AG10803 (cell line): ENCODE measurements around the gene OR10G3.

Experiments
- DNase-seq: peaks from one replicate; pipeline ENCODE4 v3.0.0; 2010; ENCODE audit warnings: low read depth
- H3K4me3 ChIP-seq: 2 replicates; pipeline ENCODE4 v1.5.1; 2011; ENCODE audit warnings: mild to moderate bottlenecking, low read length, control low read depth
- CTCF ChIP-seq: conservative IDR thresholded peaks from 2 replicates; pipeline ENCODE4 v1.5.1; 2011; ENCODE audit warnings: mild to moderate bottlenecking, low read length, control low read depth, inconsistent platforms

Gene OR10G3

GRCh38 chr14:21525962-21526671 is 53.8 kb downstream of the OR10G3 start, which contains the start of gene SALL2:
TSS of gene SALL2 (minus strand) at chr14:21526346. CDS start at chr14:21526127, 219 bp downstream.
- peak; percentile 22 for DNase-seq
- TF ChIP-seq CTCF, result no peak
- H3K4me3 ChIP-seq, result peak within 1 kb of the TSS; percentile 71

- peak overlapping the region; percentile 71 for H3K4me3 ChIP-seq
- no peak for DNase-seq
- TF ChIP-seq CTCF, result no peak
Observed at GRCh38 chr14:21525571-21525961, 54.3 kb downstream of the OR10G3 start.

GRCh38 chr14:21524575-21525490 is 55.0 kb downstream of the OR10G3 start:
- H3K4me3 ChIP-seq, result peak overlapping the region; percentile 71
- DNase-seq, result no peak
- TF ChIP-seq CTCF, result no peak

GRCh38 chr14:21523203-21523602 is 56.7 kb downstream of the OR10G3 start:
- DNase-seq, result no peak
- H3K4me3 ChIP-seq, result no peak overlapping the region
- TF ChIP-seq CTCF, result no peak

DNA sequence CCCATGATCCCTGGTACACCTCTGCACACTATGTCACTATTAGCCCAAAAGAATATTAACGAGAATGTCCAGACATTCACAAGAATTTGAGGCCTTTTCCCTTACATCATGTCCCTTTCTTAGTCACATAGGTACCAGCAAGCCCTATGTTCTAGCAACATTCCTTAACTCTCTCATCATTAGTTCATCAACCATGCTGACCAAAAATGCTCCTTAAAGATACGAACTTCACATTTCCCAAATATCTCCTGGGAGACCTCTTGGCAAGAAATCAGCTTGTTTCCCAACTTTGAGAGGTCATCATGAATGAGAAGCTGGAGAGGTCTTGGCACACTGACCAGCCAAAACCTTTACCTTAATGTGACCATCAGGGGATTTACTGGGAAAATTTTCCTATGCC is 58.4 kb downstream of the OR10G3 start:
- no peak for TF ChIP-seq CTCF
- H3K4me3 ChIP-seq, result no peak overlapping the region
- DNase-seq, result peak; percentile 90

GRCh38 chr14:21520767-21521166 is 59.1 kb downstream of the OR10G3 start:
- no peak for DNase-seq
- TF ChIP-seq CTCF, result no peak
- no peak overlapping the region for H3K4me3 ChIP-seq

DNA sequence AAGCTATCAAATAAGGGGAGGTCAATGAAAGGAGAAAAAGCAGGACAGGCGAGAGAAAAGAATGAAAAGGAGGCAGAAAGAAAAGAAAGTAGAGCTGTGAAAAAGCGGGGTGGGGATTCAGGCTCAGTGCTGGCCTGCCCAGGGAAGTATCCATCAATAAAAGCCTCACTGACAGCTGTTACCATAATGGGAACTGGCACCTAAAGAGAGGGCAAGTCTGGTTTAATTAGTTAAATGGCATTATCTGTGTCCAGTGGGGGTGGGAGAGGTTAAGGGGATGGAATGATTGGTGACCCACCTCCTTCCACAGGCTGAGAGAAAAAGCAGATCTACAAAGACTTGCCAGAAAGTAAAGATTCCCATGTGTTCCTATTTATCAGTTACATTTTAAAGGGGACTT is 61.2 kb downstream of the OR10G3 start:
- TF ChIP-seq CTCF, result no peak
- no peak for DNase-seq
- no peak overlapping the region for H3K4me3 ChIP-seq
